ENCODE results near the gene HLA-DOB. TPM values are rescaled to one million over a fixed set of nuclear protein-coding genes. Genes with fewer than 3 reads are reported as not detected.

Gene HLA-DOB
- total RNA-seq, 4 donors from 2014 or later, result 0.34 TPM; not detected in 3

DNA sequence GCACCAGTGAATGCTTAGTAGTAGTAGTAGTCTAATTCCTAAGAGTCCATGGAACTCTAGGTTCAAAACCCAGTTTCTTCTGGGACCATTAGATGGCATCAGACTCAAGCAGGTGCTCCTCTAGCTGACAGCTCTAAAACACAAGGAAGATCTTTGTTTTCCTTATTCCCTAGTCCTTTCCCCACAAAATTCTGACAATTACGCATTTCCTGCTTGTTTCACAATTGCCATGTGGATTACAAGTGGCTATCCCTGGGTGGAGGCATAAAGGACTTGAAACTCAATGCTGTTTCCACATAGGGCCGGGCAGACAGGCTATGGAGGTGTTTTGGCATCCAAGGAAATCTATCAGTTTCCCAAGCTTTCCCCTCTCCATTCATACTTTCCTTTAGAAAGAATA is 9.2 kb upstream of the HLA-DOB start:
- no peak for TF ChIP-seq CTCF (IDR thresholded peaks at IDR 0.05; ENCODE audit: low read depth)

DNA sequence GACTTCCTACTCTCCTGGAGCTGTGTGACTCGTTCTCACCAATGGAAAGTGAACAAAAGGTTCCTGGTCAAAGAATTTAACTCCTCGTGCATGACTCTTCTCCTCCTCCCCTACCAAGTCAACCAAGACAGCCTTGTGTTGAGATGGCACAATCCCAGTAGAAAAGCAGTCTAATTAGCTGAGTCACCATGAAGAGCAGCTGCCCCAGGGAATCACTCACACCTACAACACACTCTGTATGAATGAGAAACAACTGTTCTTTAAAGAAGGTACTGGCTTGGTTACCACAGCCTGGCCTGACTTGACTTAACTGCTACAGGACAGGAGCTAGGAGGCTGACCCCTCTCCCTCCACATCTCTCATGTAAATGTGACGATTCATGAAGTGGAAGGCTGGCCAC is 2.9 kb upstream of the HLA-DOB start:
- TF ChIP-seq CTCF (IDR thresholded peaks at IDR 0.05; ENCODE audit: low read depth), result no peak

GRCh38 chr6:32818867-32819266 is 2.1 kb upstream of the HLA-DOB start:
- no peak for TF ChIP-seq CTCF (IDR thresholded peaks at IDR 0.05; ENCODE audit: low read depth)

- TF ChIP-seq CTCF (IDR thresholded peaks at IDR 0.05; ENCODE audit: low read depth), result no peak
Measured at GRCh38 chr6:32815996-32816395, 806 bp downstream of the HLA-DOB start.

DNA sequence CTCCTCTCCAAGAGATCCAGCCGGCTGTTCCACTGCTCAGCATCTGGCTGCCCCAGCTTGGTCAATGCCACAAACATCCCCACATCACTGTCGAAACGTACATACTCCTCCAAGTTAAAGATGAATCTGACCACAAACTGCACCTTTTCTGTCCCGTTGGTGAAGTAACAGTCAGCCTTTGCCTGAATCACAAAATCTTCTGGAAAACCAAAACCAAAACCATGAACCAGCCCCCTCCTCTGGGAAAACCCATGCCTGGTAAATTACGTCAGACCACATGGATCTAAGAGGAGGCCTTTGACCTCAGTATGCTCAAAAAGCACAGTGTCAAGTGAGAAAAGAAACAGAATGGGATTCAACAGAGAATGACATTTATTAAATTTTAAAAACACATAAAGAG is 1.7 kb downstream of the HLA-DOB start:
- no peak for TF ChIP-seq CTCF (IDR thresholded peaks at IDR 0.05; ENCODE audit: low read depth)

DNA sequence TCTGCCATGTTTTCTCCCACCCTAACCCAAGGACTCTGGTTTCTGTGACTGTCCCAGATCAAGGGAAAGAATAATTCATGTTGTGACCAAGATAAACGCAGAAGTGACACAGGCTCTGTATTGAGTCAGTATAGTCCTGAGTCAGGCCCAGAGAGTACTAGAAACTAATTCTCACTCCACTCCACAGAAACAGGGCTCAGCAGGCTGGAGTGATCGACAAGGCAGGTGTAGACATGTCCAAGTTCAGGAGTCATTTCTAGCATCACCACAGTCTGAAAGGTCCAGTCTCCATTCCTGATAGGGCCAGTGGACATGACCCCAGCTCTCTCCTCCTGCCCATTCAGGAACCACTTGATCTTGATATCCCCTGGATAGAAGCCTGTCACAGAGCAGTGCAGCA is 2.7 kb downstream of the HLA-DOB start:
- TF ChIP-seq CTCF (IDR thresholded peaks at IDR 0.05; ENCODE audit: low read depth), result no peak

- no peak for TF ChIP-seq CTCF (IDR thresholded peaks at IDR 0.05; ENCODE audit: low read depth)
Measured at GRCh38 chr6:32809171-32809570, 7.6 kb downstream of the HLA-DOB start.

Measured in subcutaneous adipose tissue (tissue), 4 donors.